ENCODE data around the gene KPNA5. TPM values are rescaled to one million over a fixed set of nuclear protein-coding genes. Genes with fewer than 3 reads are reported as not detected.
A peak's percentile ranks its signal among the peaks of the same experiment; 100 is the strongest.
"Not testable (repeated sequence)": the region's sequence is repeated elsewhere in the genome, so short reads cannot be mapped to it uniquely, and the experiment has no call there.

Gene KPNA5
- total RNA-seq, 2 donors from 2014 or later, result 7.6 to 10.5 TPM

DNA sequence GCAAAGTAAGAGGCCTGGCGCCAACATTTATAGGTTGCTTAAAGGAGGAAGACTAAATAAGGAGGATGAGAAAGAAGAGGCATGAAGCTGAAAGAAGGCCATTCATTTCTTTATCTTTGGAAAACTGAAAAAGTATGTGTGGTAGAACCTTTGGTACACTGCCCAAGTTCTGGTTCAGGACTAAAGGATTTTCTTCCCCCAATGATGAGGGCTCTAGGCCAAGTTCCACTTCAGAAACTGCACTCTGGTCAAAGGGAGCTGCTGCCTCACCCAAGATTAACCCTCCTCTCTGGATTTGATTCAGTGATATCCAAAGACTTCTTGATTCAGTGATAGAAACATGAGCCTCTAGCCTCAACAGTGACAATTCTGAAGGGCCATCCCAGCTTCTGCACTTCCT lies 5.0 kb upstream of the KPNA5 start:
- no peaks in the 10 kb centered on the region for H3K36me3 Mint-ChIP-seq
- DNase-seq (ENCODE audit: low spot score), result no peak
- H3K27ac Mint-ChIP-seq, result no peak overlapping the region
- no peak for ATAC-seq
- H3K27me3 Mint-ChIP-seq, result peaks cover 5 to 7% of the 10 kb centered on the region in 2 donors
- H3K4me3 Mint-ChIP-seq, result no peak overlapping the region
- peaks cover 6 to 7% of the 10 kb centered on the region in 2 donors for H3K4me1 Mint-ChIP-seq (ENCODE audit: low read depth in 2 of 2)
- H3K9me3 Mint-ChIP-seq, result no peaks in the 10 kb centered on the region

DNA sequence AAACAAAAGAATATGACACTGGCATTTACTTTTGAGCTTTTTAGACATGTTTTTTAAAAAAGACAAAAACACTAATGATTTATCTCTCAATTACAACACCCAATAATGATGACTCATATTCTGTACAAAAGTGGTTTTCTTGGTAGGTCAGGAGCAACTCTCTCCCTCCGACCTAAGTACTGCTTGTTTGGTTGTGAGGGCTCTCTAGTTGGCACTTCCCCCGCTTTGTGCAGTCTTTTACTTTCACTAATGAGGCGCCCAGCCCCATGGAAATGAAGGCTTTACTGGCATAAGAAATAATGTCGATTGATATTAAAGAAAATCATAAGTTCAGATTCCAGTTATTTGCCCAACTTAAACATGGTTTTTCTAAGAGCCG lies 1.3 kb downstream of the KPNA5 start:
- DNase-seq (ENCODE audit: low spot score), result no peak
- Mint-ChIP-seq H3K4me1 (ENCODE audit: low read depth in 2 of 2) (peaks cover 31 to 32% of the 10 kb centered on the region in 2 donors), H3K27ac (peak overlapping the region; percentile 87 to 94), H3K4me3 (peak overlapping the region; percentile 91), H3K9me3 (no peaks in the 10 kb centered on the region), H3K27me3 (no peaks in the 10 kb centered on the region), H3K36me3 (peaks cover 12% of the 10 kb centered on the region)
- peak in 1 of 2 donors; percentile 19 for ATAC-seq

GRCh38 chr6:116685437-116685993 lies 4.5 kb downstream of the KPNA5 start:
- ATAC-seq (no peak), DNase-seq (ENCODE audit: low spot score) (no peak)
- no peak overlapping the region for H3K4me3 Mint-ChIP-seq
- no peaks in the 10 kb centered on the region for H3K27me3 Mint-ChIP-seq
- H3K27ac Mint-ChIP-seq, result peak overlapping the region in 1 of 2 donors; percentile 6
- peaks cover 12% of the 10 kb centered on the region for H3K36me3 Mint-ChIP-seq
- H3K9me3 Mint-ChIP-seq, result no peaks in the 10 kb centered on the region
- peaks cover 34% of the 10 kb centered on the region in 2 donors for H3K4me1 Mint-ChIP-seq (ENCODE audit: low read depth in 2 of 2)

DNA sequence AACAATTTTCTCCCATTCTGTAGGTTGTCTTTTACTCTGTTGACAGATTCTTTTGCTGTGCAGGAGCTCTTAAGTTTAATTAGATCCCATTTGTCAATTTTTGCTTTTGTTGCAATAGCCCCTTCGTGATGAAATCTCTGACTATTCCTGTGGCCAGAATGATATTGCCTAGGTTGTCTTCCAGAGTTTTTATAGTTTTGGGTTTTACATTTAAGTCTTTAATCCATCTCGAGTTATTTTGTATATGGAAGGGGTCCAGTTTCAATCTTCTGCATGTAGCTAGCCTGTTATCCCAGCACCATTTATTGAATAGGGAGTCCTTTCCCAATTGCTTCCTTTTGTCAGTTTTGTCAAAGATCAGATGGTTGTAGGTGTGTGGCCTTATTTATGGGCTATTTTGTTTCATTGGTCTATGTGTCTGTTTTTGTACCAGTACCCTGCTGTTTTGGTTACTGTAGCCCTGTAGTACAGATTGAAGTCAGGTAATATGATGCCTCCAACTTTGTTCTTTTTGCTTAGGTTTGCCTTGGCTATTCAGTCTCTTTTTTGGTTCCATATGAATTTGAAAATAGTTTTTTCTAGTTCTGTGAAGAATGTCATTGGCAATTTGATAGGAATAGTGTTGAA lies 5.6 kb downstream of the KPNA5 start:
- peak overlapping the region in 1 of 2 donors; percentile 17 for H3K27ac Mint-ChIP-seq
- not testable (repeated sequence) for DNase-seq (ENCODE audit: low spot score); H3K4me3 Mint-ChIP-seq; H3K27me3 Mint-ChIP-seq; H3K9me3 Mint-ChIP-seq; ATAC-seq
- peaks cover 12% of the 10 kb centered on the region for H3K36me3 Mint-ChIP-seq
- H3K4me1 Mint-ChIP-seq (ENCODE audit: low read depth in 2 of 2), result peaks cover 32% of the 10 kb centered on the region in 2 donors

DNA sequence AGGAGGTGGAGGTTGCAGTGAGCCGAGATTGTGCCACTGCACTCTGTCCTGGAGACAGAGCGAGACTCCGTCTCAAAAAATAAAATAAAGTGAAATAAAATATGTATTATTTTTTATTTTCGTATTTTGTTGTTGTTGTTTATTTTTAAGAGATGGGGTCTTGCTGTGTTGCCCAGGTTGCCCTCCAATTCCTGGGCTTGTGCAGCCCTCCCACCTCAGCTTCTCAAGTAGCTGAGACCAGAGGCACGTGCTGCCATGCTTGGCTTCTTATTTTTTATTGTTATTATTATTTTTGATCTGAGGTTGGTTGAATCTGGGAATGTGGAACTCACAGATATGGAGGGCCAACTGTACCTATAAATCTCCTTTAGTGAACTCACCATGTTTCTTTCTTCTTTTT lies 10.1 kb downstream of the KPNA5 start:
- no peak overlapping the region for H3K4me3 Mint-ChIP-seq

GRCh38 chr6:116692873-116693272 lies 11.9 kb downstream of the KPNA5 start:
- H3K4me3 Mint-ChIP-seq; DNase-seq (ENCODE audit: low spot score); H3K9me3 Mint-ChIP-seq; H3K27me3 Mint-ChIP-seq; H3K36me3 Mint-ChIP-seq; H3K27ac Mint-ChIP-seq; ATAC-seq: not testable (repeated sequence)
- peaks cover 19 to 22% of the 10 kb centered on the region in 2 donors for H3K4me1 Mint-ChIP-seq (ENCODE audit: low read depth in 2 of 2)

More for the DNA sequence above, 10.1 kb downstream of the KPNA5 start:
- H3K27me3 Mint-ChIP-seq, result no peaks in the 10 kb centered on the region
- H3K36me3 Mint-ChIP-seq, result peaks cover 13% of the 10 kb centered on the region
- H3K27ac Mint-ChIP-seq, result no peak overlapping the region
- H3K4me1 Mint-ChIP-seq (ENCODE audit: low read depth in 2 of 2), result peaks cover 23% of the 10 kb centered on the region in 2 donors
- DNase-seq (ENCODE audit: low spot score) (no peak), ATAC-seq (no peak)
- no peaks in the 10 kb centered on the region for H3K9me3 Mint-ChIP-seq

GRCh38 chr6:116693275-116693674 lies 12.3 kb downstream of the KPNA5 start:
- H3K4me1 Mint-ChIP-seq (ENCODE audit: low read depth in 2 of 2), result peaks cover 18 to 21% of the 10 kb centered on the region in 2 donors
- H3K4me3 Mint-ChIP-seq; H3K27me3 Mint-ChIP-seq; ATAC-seq; DNase-seq (ENCODE audit: low spot score); H3K9me3 Mint-ChIP-seq; H3K27ac Mint-ChIP-seq; H3K36me3 Mint-ChIP-seq: not testable (repeated sequence)

- no peak for DNase-seq (ENCODE audit: low spot score)
- H3K4me1 Mint-ChIP-seq (ENCODE audit: low read depth in 2 of 2), result peaks cover 18 to 20% of the 10 kb centered on the region in 2 donors
- H3K27ac Mint-ChIP-seq, result peak overlapping the region; percentile 32 to 79
- peak overlapping the region; percentile 52 for H3K4me3 Mint-ChIP-seq
- H3K9me3 Mint-ChIP-seq, result no peaks in the 10 kb centered on the region
- H3K27me3 Mint-ChIP-seq, result no peaks in the 10 kb centered on the region
- ATAC-seq, result peak; percentile 85 to 94
- H3K36me3 Mint-ChIP-seq, result peaks cover 10% of the 10 kb centered on the region
Observed at GRCh38 chr6:116695401-116695800, 14.4 kb downstream of the KPNA5 start.

DNA sequence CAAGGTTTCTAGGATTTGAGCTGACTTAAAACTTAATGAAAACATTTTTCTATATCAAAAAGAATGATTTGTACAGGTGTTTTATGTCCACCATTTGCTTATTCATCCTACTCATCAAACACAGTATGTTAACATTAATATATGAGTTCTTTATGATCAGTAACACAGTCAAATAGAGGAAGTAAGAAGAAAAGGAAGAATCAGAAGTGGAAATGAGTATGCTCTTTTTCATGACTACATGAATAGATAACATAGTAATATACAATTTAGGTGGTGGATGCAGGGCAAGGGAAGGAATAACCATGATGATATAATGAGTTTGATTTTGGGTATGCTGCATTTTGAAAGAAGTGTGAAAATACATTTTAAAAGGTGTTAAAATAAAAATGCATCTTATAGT lies 16.5 kb downstream of the KPNA5 start:
- DNase-seq (ENCODE audit: low spot score), result no peak
- Mint-ChIP-seq H3K36me3 (peaks cover 15% of the 10 kb centered on the region), H3K4me1 (ENCODE audit: low read depth in 2 of 2) (peaks cover 18 to 21% of the 10 kb centered on the region in 2 donors), H3K4me3 (no peak overlapping the region), H3K9me3 (no peaks in the 10 kb centered on the region), H3K27me3 (no peaks in the 10 kb centered on the region), H3K27ac (peak overlapping the region in 1 of 2 donors; percentile 5)
- ATAC-seq, result no peak

- ATAC-seq; DNase-seq (ENCODE audit: low spot score); H3K4me1 Mint-ChIP-seq (ENCODE audit: low read depth in 2 of 2); H3K36me3 Mint-ChIP-seq; H3K4me3 Mint-ChIP-seq; H3K9me3 Mint-ChIP-seq; H3K27me3 Mint-ChIP-seq; H3K27ac Mint-ChIP-seq: not testable (repeated sequence)
Observed at GRCh38 chr6:116703888-116704287, 22.9 kb downstream of the KPNA5 start.

DNA sequence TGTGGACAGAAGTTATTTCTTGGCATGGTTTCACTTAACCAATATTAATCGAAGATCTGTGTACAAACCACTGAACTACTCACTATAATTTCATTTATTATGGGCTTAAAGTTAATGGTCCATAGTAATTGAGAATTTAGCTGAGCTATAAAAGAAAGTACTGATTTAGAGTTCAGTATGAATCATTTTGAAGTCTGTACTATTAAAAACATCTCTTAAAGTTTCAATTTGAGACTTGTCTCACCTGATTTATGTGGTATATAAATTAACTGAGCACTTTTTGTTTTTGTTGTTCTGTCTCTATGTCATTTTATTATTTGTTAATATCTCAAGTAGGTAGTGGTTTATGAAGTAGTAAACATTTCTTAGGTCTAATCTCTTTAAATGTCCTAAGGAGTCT lies 24.9 kb downstream of the KPNA5 start:
- ATAC-seq (no peak), DNase-seq (ENCODE audit: low spot score) (no peak)
- no peaks in the 10 kb centered on the region for H3K9me3 Mint-ChIP-seq
- no peaks in the 10 kb centered on the region for H3K27me3 Mint-ChIP-seq
- no peak overlapping the region for H3K4me3 Mint-ChIP-seq
- H3K27ac Mint-ChIP-seq, result no peak overlapping the region
- peaks cover 0 to 3% of the 10 kb centered on the region in 2 donors for H3K4me1 Mint-ChIP-seq (ENCODE audit: low read depth in 2 of 2)
- peaks cover 5% of the 10 kb centered on the region for H3K36me3 Mint-ChIP-seq

DNA sequence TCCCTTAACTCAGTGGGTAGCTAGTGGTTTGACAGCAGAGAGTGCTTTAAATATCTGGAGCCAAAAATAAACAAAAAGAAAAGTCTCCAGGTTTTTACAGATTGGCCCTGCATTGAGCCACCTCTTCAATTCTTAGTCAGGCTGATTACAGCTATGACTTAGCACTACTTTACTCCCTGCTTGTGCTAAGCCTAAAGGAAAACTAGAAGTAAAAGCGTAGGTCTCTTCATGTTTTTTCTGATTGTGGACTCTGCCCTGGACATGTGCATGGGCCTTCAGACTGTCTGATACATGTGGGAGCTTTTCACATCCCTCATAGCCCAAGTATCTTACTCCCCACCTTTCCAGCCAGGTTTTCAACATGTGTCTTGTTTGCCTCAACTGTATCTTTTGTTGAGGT lies 33.3 kb downstream of the KPNA5 start:
- Mint-ChIP-seq H3K36me3 (peaks cover 21% of the 10 kb centered on the region), H3K27ac (peak overlapping the region in 1 of 2 donors; percentile 30)

GRCh38 chr6:116714761-116715160 lies 33.8 kb downstream of the KPNA5 start:
- H3K36me3 Mint-ChIP-seq, result peaks cover 21% of the 10 kb centered on the region
- no peaks in the 10 kb centered on the region for H3K9me3 Mint-ChIP-seq
- no peak for ATAC-seq
- H3K4me3 Mint-ChIP-seq, result no peak overlapping the region
- H3K27me3 Mint-ChIP-seq, result no peaks in the 10 kb centered on the region
- no peak for DNase-seq (ENCODE audit: low spot score)
- peak overlapping the region in 1 of 2 donors; percentile 30 for H3K27ac Mint-ChIP-seq
- H3K4me1 Mint-ChIP-seq (ENCODE audit: low read depth in 2 of 2), result peaks cover 7 to 15% of the 10 kb centered on the region in 2 donors

More for the DNA sequence above, 33.3 kb downstream of the KPNA5 start:
- H3K4me1 Mint-ChIP-seq (ENCODE audit: low read depth in 2 of 2), result peaks cover 7 to 15% of the 10 kb centered on the region in 2 donors
- no peak overlapping the region for H3K4me3 Mint-ChIP-seq
- no peaks in the 10 kb centered on the region for H3K27me3 Mint-ChIP-seq
- ATAC-seq (no peak), DNase-seq (ENCODE audit: low spot score) (no peak)
- no peaks in the 10 kb centered on the region for H3K9me3 Mint-ChIP-seq

GRCh38 chr6:116726947-116727346 lies 45.9 kb downstream of the KPNA5 start:
- ATAC-seq (no peak), DNase-seq (ENCODE audit: low spot score) (no peak)
- Mint-ChIP-seq H3K36me3 (peaks cover 21% of the 10 kb centered on the region), H3K27ac (no peak overlapping the region), H3K27me3 (no peaks in the 10 kb centered on the region), H3K4me3 (no peak overlapping the region), H3K9me3 (no peaks in the 10 kb centered on the region), H3K4me1 (ENCODE audit: low read depth in 2 of 2) (no peaks in the 10 kb centered on the region)
